Fibroblast of villous mesenchyme (primary cell): Measurements from ENCODE around the gene TCERG1L. TPM values are rescaled to one million over a fixed set of nuclear protein-coding genes. Genes with fewer than 3 reads are reported as not detected.
"Not testable (repeated sequence)": the region's sequence is repeated elsewhere in the genome, so short reads cannot be mapped to it uniquely, and the experiment has no call there.

ENCODE experiments used
- DNase-seq: peaks from one replicate; pipeline ENCODE4 v3.0.0-alpha.2; 2010; ENCODE audit warnings: low read depth
- H3K4me3 ChIP-seq: 2 replicates; pipeline ENCODE4 v1.5.1; 2011; ENCODE audit warnings: low read depth, mild to moderate bottlenecking, low read length
- CTCF ChIP-seq: IDR thresholded peaks from 2 replicates; pipeline ENCODE4 v1.5.1; 2012; ENCODE audit warnings: low read depth, mild to moderate bottlenecking, low read length; ENCODE audit not compliant: insufficient read depth
- total RNA-seq: library from RNA; depleted of rRNA; stranded (reverse); fragments of >200 nt; gene quantifications from 2 replicates; pipeline ENCODE4 v1.2.3, GENCODE V29; 2012

TCERG1L gene
- total RNA-seq, 1 donor = not detected

GRCh38 chr10:131111007-131111406 lies 200.5 kb downstream of the TCERG1L start:
- TF ChIP-seq CTCF = no peak
- no peak overlapping the region for H3K4me3 ChIP-seq
- DNase-seq = no peak

GRCh38 chr10:131110241-131110783 lies 201.2 kb downstream of the TCERG1L start:
- no peak overlapping the region for H3K4me3 ChIP-seq
- no peak for DNase-seq
- no peak for TF ChIP-seq CTCF

DNA sequence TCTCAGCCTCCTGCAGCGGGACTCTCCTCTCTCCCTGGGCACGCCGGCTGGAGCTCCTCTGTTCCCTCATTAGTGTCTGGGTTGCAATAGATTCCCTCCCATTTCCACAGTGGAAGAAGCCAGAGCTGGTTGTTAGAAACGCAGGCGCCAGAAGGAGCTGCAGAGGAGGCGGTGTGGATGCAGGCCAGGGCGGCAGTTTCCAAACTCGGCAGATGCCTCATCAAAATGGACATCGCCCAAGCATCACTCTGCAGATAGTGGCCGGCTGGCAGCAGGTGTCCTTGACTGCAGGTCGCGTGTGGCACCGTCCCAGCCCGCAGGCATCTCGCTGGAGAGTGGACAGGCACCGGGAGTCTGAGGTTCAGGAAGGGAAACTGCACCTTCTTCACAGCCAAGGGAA lies 201.8 kb downstream of the TCERG1L start:
- no peak for TF ChIP-seq CTCF
- H3K4me3 ChIP-seq = no peak overlapping the region
- DNase-seq = no peak

DNA sequence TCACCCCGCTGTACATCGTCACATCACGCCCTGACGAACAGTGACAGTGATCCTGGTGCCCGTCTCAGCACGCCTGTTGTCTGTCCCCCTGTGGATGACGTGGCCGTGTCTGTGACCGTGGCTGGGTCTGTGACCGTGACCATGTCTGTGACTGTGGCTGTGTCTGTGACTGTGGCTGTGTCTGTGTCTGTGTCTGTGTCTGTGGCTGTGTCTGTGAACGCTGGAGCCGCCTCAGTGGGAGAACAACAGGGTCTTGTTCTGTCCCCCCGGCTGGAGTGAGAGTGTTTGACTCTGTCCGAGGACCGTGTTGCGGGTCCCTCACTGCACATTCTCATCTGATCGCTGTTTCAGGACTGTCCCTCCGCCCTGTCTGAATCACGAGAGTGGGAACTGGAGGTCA lies 202.2 kb downstream of the TCERG1L start:
- no peak overlapping the region for H3K4me3 ChIP-seq
- no peak for DNase-seq
- no peak for TF ChIP-seq CTCF

DNA sequence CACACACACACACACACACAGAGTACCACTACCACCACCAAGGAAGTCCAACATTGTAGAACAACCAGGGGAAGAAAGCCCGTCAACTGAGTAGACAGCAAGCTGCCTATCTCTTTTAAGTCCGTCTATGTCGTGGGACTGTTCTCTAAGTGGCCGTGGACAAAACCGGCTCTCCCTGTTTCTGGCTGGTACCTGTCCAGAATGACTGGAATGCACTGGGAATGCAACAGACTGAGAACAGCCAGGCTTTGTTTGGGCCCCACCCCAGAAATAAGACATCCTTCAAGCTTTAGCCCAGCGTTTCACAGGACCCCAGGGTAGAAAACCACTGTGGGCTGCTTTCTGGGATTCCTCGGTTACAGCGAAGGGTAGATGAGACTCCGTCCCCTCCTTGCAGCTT lies 203.6 kb downstream of the TCERG1L start:
- TF ChIP-seq CTCF = no peak
- no peak overlapping the region for H3K4me3 ChIP-seq
- no peak for DNase-seq

GRCh38 chr10:131102676-131103075 lies 208.8 kb downstream of the TCERG1L start:
- H3K4me3 ChIP-seq = no peak overlapping the region
- no peak for DNase-seq
- no peak for TF ChIP-seq CTCF

DNA sequence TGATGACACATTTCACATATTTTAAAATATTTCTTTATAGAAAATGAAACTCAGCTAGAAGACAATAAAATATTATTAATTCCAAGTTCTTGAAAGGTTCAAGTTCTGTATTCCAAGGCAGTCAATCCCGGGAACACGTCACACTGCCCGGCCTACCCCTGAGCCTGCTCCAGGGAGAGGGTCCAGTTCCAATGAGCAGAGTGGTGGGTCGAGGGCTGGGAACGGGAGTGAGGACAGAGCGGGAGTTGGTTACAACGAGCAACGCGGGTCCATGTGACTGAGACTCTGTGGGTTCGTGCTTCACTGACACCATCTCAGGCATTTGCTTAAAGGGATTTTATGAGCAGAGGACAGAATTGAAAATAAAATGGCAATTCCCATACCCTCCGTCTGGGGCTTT lies 209.4 kb downstream of the TCERG1L start:
- H3K4me3 ChIP-seq = no peak overlapping the region
- no peak for DNase-seq
- no peak for TF ChIP-seq CTCF

DNA sequence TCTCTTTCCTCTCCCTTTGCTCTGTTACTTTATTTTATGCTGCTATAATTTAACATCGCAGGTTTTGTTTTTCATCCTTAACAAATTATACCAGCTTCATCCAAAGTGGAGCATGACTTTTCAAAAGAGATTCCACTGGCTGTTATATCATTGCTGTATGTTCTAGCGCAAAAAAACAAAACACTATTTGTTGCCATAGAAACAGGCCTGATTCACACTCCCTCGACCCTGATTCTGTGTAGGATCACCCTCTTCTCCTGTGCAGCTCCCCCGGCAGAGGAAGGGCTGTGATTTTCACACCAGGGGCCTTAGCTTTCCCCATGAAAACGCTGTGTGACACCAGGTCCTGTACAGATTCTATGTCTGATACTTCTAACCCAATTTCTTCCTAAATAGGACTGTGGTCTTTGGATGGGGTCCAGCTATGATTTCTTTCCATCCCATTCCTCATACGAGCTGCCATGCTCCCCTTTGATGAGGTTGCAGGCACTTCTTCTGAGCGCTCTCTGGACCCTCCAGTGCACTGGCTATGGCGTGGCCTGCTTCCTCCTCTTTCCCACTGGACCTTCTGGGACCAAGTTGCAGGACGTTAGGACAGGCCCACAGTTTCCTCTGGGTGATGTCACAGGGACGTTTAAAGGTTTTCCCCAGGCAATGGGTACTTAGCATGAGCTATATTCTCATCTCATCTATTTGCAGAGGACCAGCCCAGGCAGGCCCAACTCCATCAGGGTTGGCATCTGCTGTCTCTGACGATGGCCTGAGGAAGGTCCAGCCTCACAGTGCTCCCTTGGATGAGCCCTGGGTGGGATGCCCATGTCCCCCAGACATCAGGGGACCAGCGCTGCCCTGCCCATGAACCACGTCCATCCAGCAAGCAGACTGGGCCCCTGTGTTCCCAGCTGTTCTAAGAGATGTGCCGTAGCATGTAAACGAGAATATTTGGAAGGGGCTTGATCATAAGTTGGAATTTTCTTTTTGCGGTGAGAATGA lies 210.8 kb downstream of the TCERG1L start:
- not testable (repeated sequence) for DNase-seq, H3K4me3 ChIP-seq
